Endothelial cell of umbilical vein (primary cell): ENCODE results near the gene NR5A1. TPM values are rescaled to one million over a fixed set of nuclear protein-coding genes. Genes with fewer than 3 reads are reported as not detected.
A peak's percentile ranks its signal among the peaks of the same experiment; 100 is the strongest.

Experiments
- Bru-seq: library from RNA; stranded (reverse); fragments of 400-500 nt; gene quantifications from one replicate; lab custom pipeline; 2021; lab: Mats Ljungman, UMichigan
- BruChase-seq, 2 experiments: library from RNA; stranded (reverse); fragments of 400-500 nt; gene quantifications; one replicate each; lab custom pipeline; 2021; lab: Mats Ljungman, UMichigan
- BruUV-seq: library from RNA; stranded (reverse); fragments of 400-500 nt; replicated peaks from 2 replicates; lab custom pipeline; 2021; lab: Mats Ljungman, UMichigan
- CTCF ChIA-PET: fragments of 300-600, 350-600 bp; sonication (Branson Sonifier 250); formaldehyde crosslinking; loops from one replicate; lab custom pipeline; 2021; ENCODE audit warnings: antibody characterized with exemption, inconsistent platforms; lab: Charles Lee
- POLR2A ChIA-PET: fragments of 300-600, 350-600 bp; sonication (Branson Sonifier 250); formaldehyde crosslinking; loops from one replicate; lab custom pipeline; 2021; ENCODE audit warnings: antibody characterized with exemption, inconsistent platforms; lab: Charles Lee
- DNase-seq: peaks from one replicate; pipeline ENCODE4 v3.0.0-alpha.2; 2011; ENCODE audit warnings: low read depth, low spot score
- FAIRE-seq: peaks from 2 replicates; lab custom pipeline; 2011; peaks lifted over from hg19 to GRCh38; lab: Jason Lieb, UNC
- H2AFZ ChIP-seq: 2 replicates; pipeline ENCODE4 v1.6.0; 2012; ENCODE audit warnings: low read depth, low read length, control low read depth, inconsistent platforms
- H3K27ac ChIP-seq: 2 replicates; pipeline ENCODE4 v1.5.1; 2011; ENCODE audit warnings: low read depth, mild to moderate bottlenecking, control low read depth, low read length, moderate library complexity; ENCODE audit not compliant: insufficient read depth
- H3K27me3 ChIP-seq, 2 experiments: 2 replicates each; pipeline versions ENCODE4 v1.6.0 to v1.6.1; 2011; ENCODE audit warnings: low read length in 2 of 2, mixed read lengths in 1 of 2; ENCODE audit not compliant: control insufficient read depth in 2 of 2, insufficient read depth in 2 of 2
- H3K36me3 ChIP-seq, 2 experiments: 2 replicates in 1 of 2; 3 replicates in 1 of 2; pipeline ENCODE4 v1.5.1; 2011; ENCODE audit warnings: low read length in 2 of 2, mild to moderate bottlenecking in 1 of 2, moderate library complexity in 1 of 2; ENCODE audit not compliant: control insufficient read depth in 2 of 2, insufficient read depth in 2 of 2; ENCODE audit errors: extremely low read depth in 1 of 2
- H3K4me1 ChIP-seq: 3 replicates; pipeline ENCODE4 v1.5.1; 2011; ENCODE audit warnings: mild to moderate bottlenecking, low read length; ENCODE audit not compliant: control insufficient read depth, insufficient read depth; ENCODE audit errors: extremely low read depth
- H3K4me2 ChIP-seq: 2 replicates; pipeline ENCODE4 v1.6.1; 2011; ENCODE audit warnings: low read length, control low read depth, mixed read lengths; ENCODE audit not compliant: insufficient read depth
- H3K4me3 ChIP-seq, 3 experiments: fragments of 200-600 bp in 1 of 3; sonication (generic), shearing (Covaris generic) in 1 of 3; replicated peaks in 1 of 3; 2 replicates each; pipeline ENCODE4 v1.5.1; 2011 to 2016; ENCODE audit warnings: control low read depth in 3 of 3, low read length in 3 of 3, mild to moderate bottlenecking in 2 of 3, inconsistent platforms in 1 of 3, low read depth in 1 of 3, moderate library complexity in 1 of 3; ENCODE audit not compliant: insufficient read depth in 1 of 3
- H3K79me2 ChIP-seq: 2 replicates; pipeline ENCODE4 v1.6.0; 2012; ENCODE audit warnings: low read length, inconsistent platforms; ENCODE audit not compliant: control insufficient read depth, insufficient read depth
- H3K9ac ChIP-seq: replicated peaks from 2 replicates; pipeline ENCODE3; 2011; ENCODE audit warnings: low read length, control low read depth; ENCODE audit not compliant: insufficient read depth; ENCODE audit errors: extremely low read depth
- H3K9me1 ChIP-seq: replicated peaks from 3 replicates; pipeline ENCODE4 v1.6.0; 2011; ENCODE audit warnings: mild to moderate bottlenecking, low read length; ENCODE audit not compliant: control insufficient read depth, insufficient read depth; ENCODE audit errors: extremely low read depth
- H3K9me3 ChIP-seq: replicated peaks from 2 replicates; pipeline ENCODE4 v1.5.1; 2012; ENCODE audit warnings: low read length, inconsistent platforms; ENCODE audit not compliant: control insufficient read depth, insufficient read depth
- H4K20me1 ChIP-seq: replicated peaks from 2 replicates; pipeline ENCODE3; 2011; ENCODE audit warnings: mild to moderate bottlenecking, low read length; ENCODE audit not compliant: control insufficient read depth, insufficient read depth; ENCODE audit errors: extremely low read depth
- CTCF ChIP-seq, 2 donors: IDR thresholded peaks; 1 replicate in 1 of 2; 2 replicates in 1 of 2; pipeline ENCODE4 v1.5.1; 2011; ENCODE audit warnings: low read length in 2 of 2, mild to moderate bottlenecking in 2 of 2, moderate library complexity in 2 of 2, control low read depth in 1 of 2, inconsistent platforms in 1 of 2, low read depth in 1 of 2; ENCODE audit not compliant: insufficient read depth in 1 of 2; ENCODE audit errors: extremely low read depth in 1 of 2
- EZH2 ChIP-seq: IDR thresholded peaks from 2 replicates; pipeline ENCODE4 v1.6.1; 2012; ENCODE audit warnings: borderline replicate concordance, low read depth, mild to moderate bottlenecking, moderate library complexity, low read length, inconsistent platforms; ENCODE audit not compliant: severe bottlenecking
- FOS ChIP-seq: IDR thresholded peaks from 2 replicates; pipeline ENCODE4 v1.6.1; 2011; ENCODE audit warnings: mild to moderate bottlenecking, low read length, moderate library complexity, borderline replicate concordance; ENCODE audit not compliant: insufficient read depth
- GATA2 ChIP-seq: IDR thresholded peaks from 2 replicates; pipeline ENCODE4 v1.7.0; 2011; ENCODE audit warnings: low read depth, mild to moderate bottlenecking, moderate library complexity, mixed read lengths, low read length; ENCODE audit not compliant: insufficient read length, insufficient read depth
- JUN ChIP-seq: IDR thresholded peaks from 2 replicates; pipeline ENCODE4 v1.6.1; 2011; ENCODE audit warnings: borderline replicate concordance, low read depth; ENCODE audit not compliant: insufficient read length, insufficient read depth
- MYC ChIP-seq: IDR thresholded peaks from one replicate; pipeline ENCODE4 v1.6.1; 2011; ENCODE audit warnings: mild to moderate bottlenecking, low read depth, low read length
- POLR2A ChIP-seq: IDR thresholded peaks from 2 replicates; pipeline ENCODE4 v1.6.1; 2012; ENCODE audit warnings: low read depth, mild to moderate bottlenecking, control low read depth, low read length
- POLR2AphosphoS5 ChIP-seq: IDR thresholded peaks from 2 replicates; pipeline ENCODE4 v1.6.1; 2012; ENCODE audit warnings: low read depth, mild to moderate bottlenecking, control low read depth, low read length, moderate library complexity; ENCODE audit not compliant: insufficient read depth
- dilution Hi-C: fragments of 300-500 bp; cut with MboI; formaldehyde crosslinking; loops from one replicate; pipeline ENCODE4 v1.15.0; 2019; ENCODE audit warnings: low sequenced_read_pairs; ENCODE audit not compliant: extremely low pct_ligation_motif_present
- intact Hi-C: fragments of 100-400 bp; cut with micrococcal nuclease; formaldehyde crosslinking; loops from one replicate; pipeline ENCODE4 v1.10.0; 2022
- long read RNA-seq: library from polyadenylated mRNA; stranded (forward); transcript quantifications from one replicate; pipeline ENCODE4 v2.0.0, GENCODE V29; 2021
- polyA minus RNA-seq, 3 experiments: library from RNA; depleted of rRNA, polyadenylated mRNA; stranded (reverse); fragments of >200 nt; gene quantifications; 1 replicate in 1 of 3; 2 replicates in 2 of 3; pipeline ENCODE4 v1.2.3, GENCODE V29; 2011
- polyA plus RNA-seq, 4 experiments: library from polyadenylated mRNA; depleted of rRNA in 3 of 4; stranded (reverse) in 3 of 4; unstranded in 1 of 4; fragments of >200 nt; gene quantifications; 2 replicates each; pipeline versions ENCODE4 v1.2.1 to v1.2.3, GENCODE V29; 2011 to 2012; ENCODE audit warnings: missing spikeins in 1 of 4
- total RNA-seq: library from RNA; stranded (reverse); gene quantifications from 2 replicates; pipeline ENCODE4 v1.2.3, GENCODE V29; 2021
- TF ChIP-seq, protein P1 (sequence below): IDR thresholded peaks from 2 replicates; pipeline ENCODE4 v1.6.1; 2011; ENCODE audit not compliant: insufficient read depth, insufficient read length

NR5A1 gene
- total RNA-seq (not detected in 2 replicates), polyA plus RNA-seq (not detected in 2 replicates), polyA minus RNA-seq (not detected in 2 replicates), Bru-seq, nascent RNA (not detected), BruChase-seq, experiment 1, labeled RNA remaining after a 6-hour chase (percentile 7 among the genes with signal in this experiment), BruChase-seq, experiment 2, labeled RNA remaining after a 2-hour chase (not detected)
- not detected in 2 replicates for polyA plus RNA-seq (2011; cell fraction: cytosol; rRNA removed)
- polyA plus RNA-seq (2011; cell fraction: nucleus; rRNA removed): not detected in 2 replicates
- polyA plus RNA-seq (2012): not detected in 2 replicates
- not detected for polyA minus RNA-seq (2011; cell fraction: cytosol; rRNA and poly(A)+ RNA removed)
- polyA minus RNA-seq (2011; cell fraction: nucleus; rRNA and poly(A)+ RNA removed): not detected in 2 replicates
- long read RNA-seq: 0 reads

- CTCF ChIA-PET: interaction anchor here (1.3 kb wide), 1 partner anchor 16 kb away, joined by 4 read pairs; no protein-coding TSS in a partner anchor
- Histone ChIP-seq H3K9me3 (no peaks in the 10 kb centered on the region), H3K36me3 (no peaks in the 10 kb centered on the region), H3K9me1 (no peaks in the 10 kb centered on the region), H3K4me2 (no peak within 1 kb of the TSS), H3K4me1 (no peaks in the 10 kb centered on the region), H3K79me2 (no peaks in the 10 kb centered on the region), H3K27ac (no peak within 1 kb of the TSS), H3K4me3 (no peak within 1 kb of the TSS), H2AFZ (no peak within 1 kb of the TSS), H3K9ac (no peak within 1 kb of the TSS), H4K20me1 (no peaks in the 10 kb centered on the region), H3K27me3 (peaks cover 27 to 38% of the 10 kb centered on the region in 2 experiments)
- no peak for FAIRE-seq
- dilution Hi-C loops: no loop called here
- TF ChIP-seq JUN: no peak
- no peak for TF ChIP-seq GATA2
- TF ChIP-seq POLR2A: no peak
- TF ChIP-seq FOS: no peak
- no peak for TF ChIP-seq EZH2
- TF ChIP-seq, protein P1, sequence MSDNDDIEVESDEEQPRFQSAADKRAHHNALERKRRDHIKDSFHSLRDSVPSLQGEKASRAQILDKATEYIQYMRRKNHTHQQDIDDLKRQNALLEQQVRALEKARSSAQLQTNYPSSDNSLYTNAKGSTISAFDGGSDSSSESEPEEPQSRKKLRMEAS: no peak
- TF ChIP-seq POLR2AphosphoS5: no peak
- TF ChIP-seq CTCF (IDR thresholded peaks at IDR 0.05; ENCODE audit: extremely low read depth in 1 of 2, insufficient read depth in 1 of 2, low read depth in 1 of 2, low read length in 2 of 2): no peak
- no peak for TF ChIP-seq MYC
- no peak for DNase-seq
- no TSS peak for BruUV-seq
- POLR2A ChIA-PET: no interaction called here
- intact Hi-C loops: no loop called here
Measured at GRCh38 chr9:124506931-124507879, at the start of gene NR5A1. NR5A1 (minus strand) TSS chr9:124507399; CDS start chr9:124503395, 4,004 bp downstream.
